CMK (cell line): ENCODE data around the gene COL5A1.
"Not testable (repeated sequence)": the region's sequence is repeated elsewhere in the genome, so short reads cannot be mapped to it uniquely, and the experiment has no call there.

Experiments
- DNase-seq: peaks from one replicate; pipeline ENCODE4 v3.0.0-alpha.2; 2010; ENCODE audit warnings: low read depth

COL5A1 gene

DNA sequence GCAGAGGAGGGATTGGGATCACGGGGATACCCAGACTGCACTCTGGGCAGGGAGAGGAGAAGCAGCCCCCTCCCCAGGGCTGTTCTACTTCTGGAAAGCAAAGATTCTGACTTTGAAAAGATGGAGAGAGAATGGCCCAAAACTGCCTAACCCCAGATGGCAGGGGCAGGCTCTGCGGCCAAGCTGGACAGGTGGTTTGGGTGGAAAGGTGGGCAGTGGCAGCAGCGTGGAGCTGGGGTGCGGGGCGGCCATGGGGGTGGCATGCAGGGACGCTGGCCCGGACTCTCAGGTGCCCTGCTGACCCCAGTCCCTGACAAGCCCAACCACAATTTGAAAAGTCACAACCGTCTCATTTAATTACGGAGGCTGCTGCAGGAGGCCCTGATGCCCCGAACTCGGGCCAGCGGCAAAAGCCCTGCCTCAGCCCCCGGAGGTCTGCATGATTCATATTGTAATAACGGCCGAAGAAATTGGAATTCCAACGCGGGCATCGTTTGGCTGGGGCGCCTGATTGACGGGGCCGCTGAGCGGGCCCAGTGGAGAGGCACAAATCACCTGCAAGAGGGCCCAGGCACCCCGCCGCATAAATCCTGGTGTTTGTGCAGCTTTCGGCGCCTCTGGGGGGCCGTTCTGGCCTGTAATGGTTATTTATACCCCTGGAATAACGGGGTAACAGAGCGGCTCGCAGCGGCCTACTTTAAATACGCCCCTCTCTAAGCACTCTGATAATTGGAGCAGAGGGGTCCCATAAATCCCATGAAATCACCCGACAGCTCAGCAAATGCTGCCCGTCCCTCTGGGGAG is 197.2 kb downstream of the COL5A1 start:
- no peak for DNase-seq

DNA sequence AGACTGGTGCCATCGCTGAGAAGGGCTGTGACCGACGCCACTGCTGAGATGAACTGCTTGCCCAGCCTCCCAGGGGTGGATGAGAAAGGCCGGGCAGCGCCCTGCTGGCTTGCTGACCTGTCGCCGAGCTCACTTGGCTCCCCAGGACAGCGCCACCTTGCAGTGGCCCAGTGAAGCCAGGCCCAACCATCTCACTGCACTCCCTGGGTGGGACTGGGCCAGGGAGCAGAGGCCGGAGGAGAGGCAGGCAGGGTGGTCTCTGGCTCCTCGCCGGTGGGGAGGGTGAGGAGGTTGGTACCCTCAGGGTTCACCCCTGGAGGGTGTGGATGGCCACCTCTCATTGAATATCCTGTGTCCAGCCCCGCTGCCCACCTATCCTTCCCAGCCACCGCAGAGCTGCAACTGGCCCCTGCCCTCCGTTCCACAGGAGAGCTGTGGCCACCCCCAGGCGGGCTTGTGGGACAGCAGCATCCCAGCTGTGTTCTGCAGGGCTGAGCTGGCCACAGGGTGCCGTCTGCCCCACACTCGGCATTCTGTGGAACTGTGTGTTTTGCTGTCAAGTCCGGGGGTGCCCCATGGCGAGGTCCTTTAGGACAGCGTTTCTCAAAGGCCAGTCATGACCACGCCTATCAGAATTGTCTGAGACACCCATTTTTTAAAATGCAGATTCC is 198.0 kb downstream of the COL5A1 start:
- no peak for DNase-seq

- DNase-seq: no peak
Measured at GRCh38 chr9:134840511-134840910, 198.9 kb downstream of the COL5A1 start.

GRCh38 chr9:134841180-134841904 is 199.7 kb downstream of the COL5A1 start:
- DNase-seq: no peak

- no peak for DNase-seq
Measured at GRCh38 chr9:134842321-134842720, 200.7 kb downstream of the COL5A1 start.

GRCh38 chr9:134843740-134844139 is 202.1 kb downstream of the COL5A1 start:
- DNase-seq: no peak

GRCh38 chr9:134844821-134845220 is 203.2 kb downstream of the COL5A1 start:
- no peak for DNase-seq

DNA sequence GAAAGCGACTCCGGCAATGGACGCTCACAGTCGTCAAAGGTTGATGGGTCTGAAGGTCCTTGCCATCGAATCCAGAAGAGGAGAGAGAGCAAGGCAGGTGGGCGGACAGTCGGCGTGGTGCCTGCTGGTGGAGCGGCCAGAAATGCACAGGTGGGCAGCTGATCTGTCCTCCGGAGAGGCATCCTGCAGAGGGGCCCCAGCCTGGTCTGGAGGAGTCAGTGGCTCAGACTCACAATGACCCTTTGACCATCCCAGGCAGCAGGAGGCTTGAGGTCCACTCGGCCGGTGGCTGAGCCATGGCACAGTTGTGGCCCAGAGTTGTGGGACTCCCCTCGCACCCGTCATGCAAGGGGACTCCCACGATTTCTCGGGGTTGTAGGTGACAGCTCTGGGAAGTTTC is 204.6 kb downstream of the COL5A1 start:
- DNase-seq: no peak

- DNase-seq: no peak
Measured at GRCh38 chr9:134846699-134847098, 205.1 kb downstream of the COL5A1 start.

GRCh38 chr9:134847138-134847537 is 205.5 kb downstream of the COL5A1 start:
- no peak for DNase-seq

GRCh38 chr9:134847752-134848432 is 206.3 kb downstream of the COL5A1 start:
- no peak for DNase-seq

DNA sequence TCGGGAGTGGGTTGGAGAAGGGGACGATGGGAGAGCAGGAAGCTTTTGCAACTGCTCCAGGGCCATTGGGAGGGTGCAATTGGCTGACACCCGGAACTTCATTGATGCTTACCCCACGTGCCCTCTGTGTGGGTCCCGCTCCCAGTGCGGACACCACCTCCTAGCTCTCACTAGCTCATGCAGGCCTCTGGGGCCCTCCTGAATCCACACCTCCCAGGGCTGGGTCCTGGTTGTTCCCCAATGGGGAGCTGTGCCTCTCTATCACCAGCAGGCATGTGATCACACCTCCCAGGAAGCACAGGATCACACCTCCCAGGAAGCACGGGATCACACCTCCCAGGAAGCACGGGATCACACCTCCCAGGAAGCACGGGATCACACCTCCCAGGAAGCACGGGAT is 206.9 kb downstream of the COL5A1 start:
- DNase-seq: no peak

- DNase-seq: no peak
Measured at GRCh38 chr9:134850611-134851010, 209.0 kb downstream of the COL5A1 start.

GRCh38 chr9:134851020-134851419 is 209.4 kb downstream of the COL5A1 start:
- no peak for DNase-seq

GRCh38 chr9:134852906-134853654 is 211.5 kb downstream of the COL5A1 start:
- DNase-seq: no peak

DNA sequence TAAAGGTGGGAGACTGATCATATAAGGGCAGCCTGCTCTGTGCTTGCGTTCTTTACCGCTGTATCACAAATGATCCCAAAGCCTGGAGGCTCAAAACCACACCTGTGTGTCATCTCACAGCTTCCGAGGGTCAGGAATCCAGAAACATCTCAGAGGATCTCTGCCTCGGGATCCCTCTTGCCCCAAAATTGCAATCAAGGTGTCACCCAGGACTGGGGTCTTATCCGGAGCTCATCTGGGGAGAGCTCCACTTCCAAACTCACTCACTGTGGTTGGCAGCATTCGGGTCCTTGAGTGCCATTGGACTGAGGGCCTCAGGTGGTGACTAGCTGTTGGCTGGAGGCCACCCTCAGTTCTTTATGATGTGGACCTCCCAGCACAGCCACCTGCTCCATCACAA is 212.3 kb downstream of the COL5A1 start:
- DNase-seq: no peak

DNA sequence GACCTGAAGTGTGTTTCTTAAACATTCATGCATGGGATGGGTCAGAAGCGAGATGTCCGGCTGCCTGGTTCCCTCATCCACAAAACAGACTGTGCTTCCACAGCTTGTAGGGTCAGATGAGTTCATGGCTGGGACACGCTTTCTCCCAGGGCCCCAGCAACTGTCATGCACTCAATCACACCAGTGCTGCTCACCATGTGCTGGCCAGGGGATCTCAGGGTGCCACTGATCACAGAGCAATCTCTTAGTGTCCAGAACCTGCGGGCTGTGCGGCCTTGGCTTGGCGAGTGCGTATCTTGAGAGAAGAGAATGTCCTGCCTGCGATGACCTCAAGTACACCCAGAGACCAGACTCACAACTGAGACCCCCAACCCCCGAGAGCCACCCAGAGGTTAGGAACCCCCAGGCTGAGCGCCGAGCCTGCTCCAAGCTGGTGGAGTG is 213.0 kb downstream of the COL5A1 start:
- no peak for DNase-seq

DNA sequence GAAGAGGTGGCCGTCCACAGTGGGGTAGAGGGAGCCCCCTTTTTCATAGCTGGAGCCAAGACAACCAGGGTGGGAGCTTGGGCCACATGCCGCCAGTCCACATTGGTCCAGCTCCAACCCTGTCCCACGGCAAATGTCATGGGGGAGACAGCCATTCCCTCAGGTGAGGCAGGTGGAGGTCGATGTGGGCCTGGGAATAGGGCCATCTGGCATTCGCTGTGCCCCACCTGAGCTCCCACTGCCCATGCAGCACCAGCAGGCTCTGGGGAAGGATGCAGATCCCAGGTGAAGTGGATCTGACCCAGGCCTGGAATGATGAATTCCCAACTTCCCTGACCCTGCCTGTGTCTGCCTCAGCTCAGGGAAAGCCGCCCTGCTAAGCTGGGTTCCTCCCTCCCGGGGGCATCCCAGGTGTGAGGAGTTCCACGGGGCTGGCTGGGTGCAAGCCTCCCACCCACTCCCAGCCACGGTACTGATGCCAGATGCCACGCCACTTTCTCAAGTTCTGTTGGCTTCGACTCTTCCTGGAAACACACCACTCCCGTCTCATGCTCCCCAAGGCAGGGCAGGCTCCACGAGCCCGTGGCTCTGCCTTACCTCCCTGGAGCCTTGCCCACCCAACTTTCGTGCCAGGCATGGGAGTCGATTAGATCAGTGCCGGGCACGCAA is 213.8 kb downstream of the COL5A1 start:
- no peak for DNase-seq

DNA sequence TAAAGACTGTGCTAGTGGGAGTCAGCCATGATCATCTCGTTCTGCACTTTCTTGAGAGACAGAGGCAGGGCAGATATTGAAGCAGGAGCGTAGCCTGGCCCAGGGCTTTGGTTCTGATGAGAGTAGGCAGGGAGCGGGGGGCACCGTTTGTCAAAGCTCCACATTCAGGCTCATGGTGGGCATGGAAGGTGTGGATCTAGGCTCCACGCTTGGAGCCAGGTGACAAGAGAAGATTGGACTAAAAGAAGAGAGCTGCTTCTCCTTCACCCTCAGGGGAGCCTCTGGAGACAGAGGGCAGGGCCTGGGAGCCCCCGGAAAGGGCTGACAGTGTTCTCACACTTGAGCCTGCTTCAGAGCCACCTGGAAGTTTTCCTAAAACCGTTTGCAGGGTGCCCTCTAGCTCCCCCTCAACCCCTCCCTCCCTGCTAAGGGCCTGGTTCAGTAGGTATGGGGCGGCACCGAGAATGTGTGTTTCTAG is 214.3 kb downstream of the COL5A1 start:
- no peak for DNase-seq

GRCh38 chr9:134857451-134857850 is 215.8 kb downstream of the COL5A1 start:
- not testable (repeated sequence) for DNase-seq
